HG02759 (cell line): ENCODE data around the gene CYP26A1.
"Not testable (repeated sequence)": the region's sequence is repeated elsewhere in the genome, so short reads cannot be mapped to it uniquely, and the experiment has no call there.

Experiments used
- ATAC-seq: cut with Tn5 transposase; IDR thresholded peaks from one replicate; pipeline ENCODE4 v1.9.1; 2021; ENCODE audit warnings: mild to moderate bottlenecking, moderate library complexity; ENCODE audit not compliant: unreplicated experiment

The CYP26A1 gene

GRCh38 chr10:93079663-93080349 lies 6.1 kb downstream of the CYP26A1 start:
- ATAC-seq, result no peak

- ATAC-seq, result no peak
These were observed 6.8 kb downstream of the CYP26A1 start for GRCh38 chr10:93080350-93081046.

- no peak for ATAC-seq
These were observed 7.6 kb downstream of the CYP26A1 start for GRCh38 chr10:93081318-93081717.

GRCh38 chr10:93081834-93082233 lies 8.1 kb downstream of the CYP26A1 start:
- no peak for ATAC-seq

GRCh38 chr10:93083743-93084539 lies 10.2 kb downstream of the CYP26A1 start:
- no peak for ATAC-seq

GRCh38 chr10:93085272-93085859 lies 11.7 kb downstream of the CYP26A1 start:
- no peak for ATAC-seq

GRCh38 chr10:93086289-93086688 lies 12.6 kb downstream of the CYP26A1 start:
- ATAC-seq, result no peak

GRCh38 chr10:93087846-93088245 lies 14.2 kb downstream of the CYP26A1 start:
- ATAC-seq, result no peak

- no peak for ATAC-seq
These were observed 14.8 kb downstream of the CYP26A1 start for GRCh38 chr10:93088466-93088865.

GRCh38 chr10:93090619-93091018 lies 16.9 kb downstream of the CYP26A1 start:
- ATAC-seq, result no peak

- no peak for ATAC-seq
These were observed 18.3 kb downstream of the CYP26A1 start for GRCh38 chr10:93091960-93092359.

GRCh38 chr10:93095225-93095624 lies 21.5 kb downstream of the CYP26A1 start:
- ATAC-seq, result no peak

- ATAC-seq, result no peak
These were observed 23.2 kb downstream of the CYP26A1 start for GRCh38 chr10:93096901-93097300.

- no peak for ATAC-seq
These were observed 23.7 kb downstream of the CYP26A1 start for GRCh38 chr10:93097386-93097785.

- no peak for ATAC-seq
These were observed 25.1 kb downstream of the CYP26A1 start for GRCh38 chr10:93098816-93099215.

GRCh38 chr10:93099670-93100069 lies 26.0 kb downstream of the CYP26A1 start:
- no peak for ATAC-seq

GRCh38 chr10:93101148-93101547 lies 27.5 kb downstream of the CYP26A1 start:
- not testable (repeated sequence) for ATAC-seq

- ATAC-seq, result no peak
These were observed 30.3 kb downstream of the CYP26A1 start for GRCh38 chr10:93103953-93104352.

GRCh38 chr10:93106631-93107072 lies 33.0 kb downstream of the CYP26A1 start:
- no peak for ATAC-seq

- peak; percentile 51 for ATAC-seq
These were observed 36.9 kb downstream of the CYP26A1 start for GRCh38 chr10:93110472-93111146.

GRCh38 chr10:93113042-93113441 lies 39.3 kb downstream of the CYP26A1 start:
- ATAC-seq, result no peak
